CD4-positive, alpha-beta T cell treated with Interleukin-4 for 4 hours (primary cell): ENCODE results near the gene ISOC2.
"Not testable (repeated sequence)": the region's sequence is repeated elsewhere in the genome, so short reads cannot be mapped to it uniquely, and the experiment has no call there.

Experiments used
- DNase-seq: peaks from one replicate; pipeline ENCODE4 v3.0.0-alpha.2; 2020

ISOC2 gene, protein sequence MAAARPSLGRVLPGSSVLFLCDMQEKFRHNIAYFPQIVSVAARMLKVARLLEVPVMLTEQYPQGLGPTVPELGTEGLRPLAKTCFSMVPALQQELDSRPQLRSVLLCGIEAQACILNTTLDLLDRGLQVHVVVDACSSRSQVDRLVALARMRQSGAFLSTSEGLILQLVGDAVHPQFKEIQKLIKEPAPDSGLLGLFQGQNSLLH

DNA sequence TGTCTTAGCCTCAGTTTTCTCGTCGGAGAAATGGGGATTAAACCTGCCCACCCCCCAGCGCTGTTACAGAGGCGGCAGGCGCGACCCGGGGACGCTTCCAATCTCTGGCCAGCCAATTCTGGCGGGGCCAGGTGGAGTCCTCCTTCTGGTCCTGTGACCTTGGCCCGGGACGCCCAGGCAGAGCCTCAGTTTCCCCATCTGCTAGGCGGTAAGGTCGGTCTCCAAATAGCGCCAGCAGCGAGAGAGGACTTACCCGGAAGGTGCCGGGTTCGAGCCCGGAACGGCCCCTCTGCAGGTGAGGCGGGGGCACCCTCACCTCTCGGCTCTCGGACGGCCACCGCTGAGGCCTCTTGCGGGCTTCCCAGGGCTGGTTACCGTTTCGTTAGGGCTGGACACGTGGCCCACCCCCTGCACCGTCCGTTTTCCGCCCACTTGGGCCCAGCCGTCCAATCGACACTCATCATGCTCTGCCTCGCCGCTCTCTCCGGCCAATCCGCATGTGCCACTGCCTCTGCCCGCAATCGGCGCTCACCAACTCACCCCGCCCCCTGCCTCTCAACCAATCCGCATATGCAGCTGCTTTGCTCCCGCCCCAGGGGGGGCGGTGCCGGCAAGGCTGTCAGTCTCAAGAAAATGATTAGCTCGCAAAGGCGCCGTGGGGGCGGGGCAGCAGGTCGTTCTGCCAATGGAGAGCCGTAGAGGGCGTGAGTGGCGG lies at the start of gene ISOC2:
Gene ISOC2, minus strand, starts transcription at position 384 of the 715 bp plus-strand sequence. CDS start 5,156 bp downstream, outside the sequence.
- DNase-seq, result peak; percentile 100

DNA sequence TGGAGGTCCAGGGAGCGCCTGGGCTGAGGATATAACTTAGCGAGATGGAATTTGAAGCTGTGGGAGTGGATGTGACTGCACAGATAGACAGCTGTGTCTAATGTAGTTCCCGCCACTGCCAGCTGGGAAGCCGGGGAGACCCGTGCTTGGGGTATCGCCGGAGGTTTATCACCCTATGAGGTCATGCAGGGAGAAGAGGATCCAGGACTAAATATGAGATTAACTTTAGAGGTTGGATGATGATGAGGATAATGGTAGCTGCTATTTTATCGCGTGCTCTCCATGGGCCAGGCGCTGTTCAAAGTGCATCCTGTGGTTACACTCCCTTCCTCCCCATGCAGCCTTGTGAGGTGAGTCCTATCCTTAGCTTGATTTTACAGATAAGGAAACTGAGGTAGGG lies 46.7 kb upstream of the ISOC2 start:
- DNase-seq, result no peak

DNA sequence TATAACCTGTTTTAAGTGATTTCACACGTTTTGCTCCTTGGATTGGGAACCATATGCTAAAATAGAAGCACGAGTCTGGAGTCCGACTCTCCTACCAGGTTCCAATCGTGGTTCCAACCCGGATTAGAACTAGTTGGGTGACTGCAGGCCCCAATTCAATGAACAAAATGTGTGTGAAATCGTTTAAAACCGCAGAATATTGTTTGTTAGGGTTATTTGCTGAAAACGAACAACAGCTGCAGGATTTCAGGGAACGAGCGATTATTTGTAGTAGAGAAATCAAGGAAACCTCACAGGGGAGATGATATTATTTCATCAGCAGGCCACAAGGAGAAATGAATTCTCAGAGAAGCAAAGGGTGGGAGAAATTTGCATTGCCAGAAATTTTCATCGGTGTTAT lies 43.5 kb upstream of the ISOC2 start:
- no peak for DNase-seq

DNA sequence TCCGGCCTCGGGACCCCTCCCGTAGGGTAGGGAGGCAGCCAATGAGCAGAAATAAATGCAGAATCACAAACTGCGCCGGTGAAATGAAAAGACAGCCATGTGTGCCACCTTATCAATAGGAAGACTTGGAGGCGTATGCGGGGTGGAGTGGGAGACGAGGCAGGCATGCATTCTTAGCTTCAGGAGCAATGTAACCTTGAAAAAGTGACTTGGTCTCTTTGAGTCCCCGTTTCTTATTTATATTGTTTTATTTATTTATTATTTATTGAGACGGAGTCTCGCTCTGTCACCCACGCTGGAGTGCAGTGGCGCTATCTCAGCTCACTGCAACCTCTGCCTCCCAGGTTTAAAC lies 42.8 kb upstream of the ISOC2 start:
- DNase-seq, result no peak

DNA sequence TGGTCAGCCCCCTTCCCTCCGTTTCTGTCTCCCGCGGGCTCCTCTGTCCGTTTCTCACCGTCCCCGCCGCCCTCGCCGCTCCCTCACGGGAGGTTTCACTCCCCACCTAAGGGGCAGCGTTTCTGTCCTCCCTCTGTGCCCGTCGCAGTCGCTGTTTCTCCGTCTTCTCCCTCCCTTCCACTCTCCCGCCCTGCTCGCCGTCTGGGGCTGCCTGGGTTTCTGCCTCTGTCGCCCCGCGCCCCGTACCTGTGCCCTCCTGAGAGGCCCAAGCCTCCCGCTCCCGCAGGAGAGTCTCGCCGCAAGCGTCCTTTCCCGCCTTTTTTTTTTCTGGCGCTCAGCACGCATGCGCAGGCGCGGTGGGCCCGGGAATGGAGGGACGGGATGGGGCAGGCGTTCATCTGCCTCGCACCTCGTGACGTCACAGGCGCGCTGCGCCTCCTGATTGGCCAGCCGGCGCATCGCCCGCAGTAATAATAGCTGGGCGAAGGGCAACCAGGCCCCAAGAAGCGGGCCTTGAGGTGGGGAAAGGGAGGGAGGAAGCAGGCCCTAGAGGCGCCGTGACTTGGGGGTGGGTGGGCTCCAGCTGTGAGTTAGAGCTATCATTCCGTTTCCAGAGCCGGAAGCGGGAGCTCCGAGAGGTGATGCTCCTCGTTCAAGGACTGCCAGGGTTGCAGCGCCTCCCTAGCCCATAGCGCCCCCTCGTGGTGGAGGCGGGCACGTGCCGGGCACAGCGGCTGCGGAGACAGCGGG lies 42.2 kb upstream of the ISOC2 start:
- peak; percentile 88 for DNase-seq

DNA sequence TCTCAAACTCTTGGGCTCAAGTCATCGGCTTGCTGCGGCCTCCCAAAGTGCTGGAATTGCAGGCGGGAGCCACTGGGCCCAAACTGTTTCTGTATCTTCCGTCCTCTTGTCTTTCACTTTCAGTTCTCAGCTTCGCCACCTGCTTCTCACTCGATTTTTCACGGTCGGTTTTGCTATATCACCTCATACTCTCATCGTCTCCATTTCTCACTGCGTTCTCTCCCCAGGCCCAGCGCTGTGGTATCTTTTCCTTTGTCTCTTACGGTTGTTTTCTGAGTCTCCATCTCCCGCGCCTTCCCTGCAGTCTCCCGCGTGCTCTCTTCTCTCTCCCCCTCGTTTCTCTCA lies 41.7 kb upstream of the ISOC2 start:
- no peak for DNase-seq

DNA sequence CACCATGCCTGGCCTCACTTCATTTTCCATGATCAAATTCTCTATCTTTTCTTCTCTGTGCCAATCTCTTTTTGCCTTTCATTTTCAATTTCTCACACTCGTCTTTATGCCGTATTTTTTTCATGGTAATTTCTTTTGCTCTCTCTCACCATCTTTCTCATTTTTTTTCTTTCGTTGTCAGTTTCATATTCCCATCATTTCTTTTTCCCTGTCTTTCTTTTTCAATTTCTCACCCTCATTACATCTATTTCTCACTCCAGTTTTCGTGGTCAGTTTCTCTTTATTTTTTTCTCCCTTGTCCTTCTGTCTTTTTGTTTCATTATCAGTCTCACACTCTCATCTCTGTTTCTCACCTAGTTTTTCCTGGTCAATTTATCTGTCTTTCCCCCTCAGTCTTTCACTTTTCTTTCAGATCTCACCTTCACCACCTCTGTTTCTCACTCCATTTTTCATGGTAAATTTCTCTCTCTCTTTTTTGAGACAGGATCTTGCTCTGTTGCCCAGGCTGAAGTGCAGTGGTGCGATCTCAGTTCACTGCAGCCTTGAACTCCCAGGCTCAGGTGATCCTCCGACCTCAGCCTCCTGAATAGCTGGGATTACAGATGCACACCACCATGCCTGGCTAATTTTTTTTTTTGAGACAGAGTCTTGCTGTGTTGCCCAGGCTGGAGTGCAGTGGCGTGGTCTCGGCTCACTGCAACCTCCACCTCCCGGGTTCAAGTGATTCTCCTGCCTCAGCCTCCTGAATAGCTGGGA lies 40.9 kb upstream of the ISOC2 start:
- no peak for DNase-seq

DNA sequence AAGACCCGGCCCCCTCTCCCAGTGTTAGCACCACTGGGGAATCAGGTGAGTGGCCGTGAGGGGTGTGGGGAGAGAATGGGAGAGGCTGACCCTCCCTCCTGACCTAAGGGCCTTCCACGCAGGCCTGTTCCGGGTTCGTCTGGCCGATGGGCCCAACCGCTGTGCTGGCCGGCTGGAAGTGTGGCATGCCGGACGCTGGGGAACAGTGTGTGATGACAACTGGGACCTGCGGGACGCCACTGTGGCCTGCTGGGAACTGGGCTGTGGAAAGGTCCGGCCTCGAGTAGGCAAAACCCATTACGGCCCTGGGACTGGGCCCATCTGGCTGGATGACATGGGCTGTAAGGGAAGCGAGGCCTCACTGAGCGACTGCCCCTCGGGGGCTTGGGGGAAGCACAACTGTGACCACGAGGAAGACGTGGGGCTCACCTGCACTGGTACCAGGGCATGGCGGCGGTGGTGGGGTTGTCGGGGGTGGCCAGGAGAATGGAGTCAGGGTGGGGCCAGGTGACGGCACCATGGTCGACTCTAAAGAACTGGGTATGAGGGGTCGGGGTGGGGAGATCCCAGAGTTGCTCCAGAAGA lies 39.0 kb upstream of the ISOC2 start:
- DNase-seq, result no peak

DNA sequence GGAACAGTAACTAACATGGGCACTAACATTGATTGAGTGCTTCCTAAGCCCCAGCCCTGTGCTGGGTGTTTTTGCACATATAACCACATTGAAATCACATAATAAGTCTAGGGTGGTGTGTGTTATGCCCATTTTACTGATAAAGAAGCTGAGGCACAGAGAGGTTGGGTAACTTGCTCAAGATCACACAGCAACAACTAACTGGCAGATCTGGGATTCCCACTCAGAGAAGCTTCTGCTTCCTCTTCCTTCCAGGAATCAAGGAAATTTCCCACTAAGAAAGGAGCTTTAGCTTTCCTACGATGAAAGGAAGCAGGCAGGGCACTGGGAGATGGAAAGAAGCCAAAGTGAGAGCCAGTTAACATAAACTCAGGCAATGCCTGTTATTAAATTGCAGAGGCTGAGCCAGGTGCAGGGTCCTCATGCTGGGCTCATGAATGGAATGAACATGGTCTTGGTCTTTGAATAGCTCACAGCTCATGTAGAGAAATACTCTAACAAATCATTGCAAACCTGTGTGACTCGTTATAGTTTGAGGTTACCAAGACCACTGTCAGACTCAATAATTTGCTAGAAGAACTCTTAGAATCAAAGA lies 36.9 kb upstream of the ISOC2 start:
- no peak for DNase-seq

DNA sequence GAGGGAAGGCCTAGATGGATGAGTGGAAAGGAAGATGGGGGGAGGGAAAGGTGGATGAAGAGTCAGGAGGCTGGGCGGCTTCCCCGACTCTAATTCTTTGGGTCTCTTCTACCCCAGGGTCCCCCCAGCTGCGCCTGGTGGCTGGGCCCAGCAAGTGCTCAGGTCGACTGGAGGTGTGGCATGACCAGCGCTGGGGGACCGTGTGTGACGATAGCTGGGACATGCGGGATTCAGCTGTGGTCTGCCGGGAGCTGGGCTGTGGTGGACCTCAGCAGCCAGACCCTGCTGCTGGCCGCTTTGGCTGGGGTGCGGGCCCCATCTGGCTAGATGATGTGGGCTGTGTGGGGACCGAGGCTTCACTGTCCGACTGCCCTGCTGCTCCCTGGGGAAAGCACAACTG lies 36.3 kb upstream of the ISOC2 start:
- no peak for DNase-seq

DNA sequence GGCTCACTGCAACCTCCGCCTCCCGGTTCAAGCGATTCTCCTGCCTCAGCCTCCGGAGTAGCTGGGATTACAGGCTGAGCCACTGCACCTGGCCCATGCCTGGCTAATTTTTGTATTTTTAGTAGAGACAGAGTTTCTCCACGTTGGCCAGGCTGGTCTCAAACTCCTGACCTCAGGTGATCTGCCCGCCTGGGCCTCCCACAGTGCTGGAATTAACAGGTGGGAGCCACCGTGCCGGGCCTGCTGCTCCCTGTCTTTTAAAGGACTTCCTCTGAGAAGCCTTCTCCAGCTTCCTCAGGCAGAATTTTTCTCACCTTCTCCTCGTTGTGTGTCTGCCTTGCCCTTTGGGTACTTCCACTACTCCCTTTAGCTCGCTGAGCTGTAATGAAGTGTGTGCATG lies 35.4 kb upstream of the ISOC2 start:
- not testable (repeated sequence) for DNase-seq

DNA sequence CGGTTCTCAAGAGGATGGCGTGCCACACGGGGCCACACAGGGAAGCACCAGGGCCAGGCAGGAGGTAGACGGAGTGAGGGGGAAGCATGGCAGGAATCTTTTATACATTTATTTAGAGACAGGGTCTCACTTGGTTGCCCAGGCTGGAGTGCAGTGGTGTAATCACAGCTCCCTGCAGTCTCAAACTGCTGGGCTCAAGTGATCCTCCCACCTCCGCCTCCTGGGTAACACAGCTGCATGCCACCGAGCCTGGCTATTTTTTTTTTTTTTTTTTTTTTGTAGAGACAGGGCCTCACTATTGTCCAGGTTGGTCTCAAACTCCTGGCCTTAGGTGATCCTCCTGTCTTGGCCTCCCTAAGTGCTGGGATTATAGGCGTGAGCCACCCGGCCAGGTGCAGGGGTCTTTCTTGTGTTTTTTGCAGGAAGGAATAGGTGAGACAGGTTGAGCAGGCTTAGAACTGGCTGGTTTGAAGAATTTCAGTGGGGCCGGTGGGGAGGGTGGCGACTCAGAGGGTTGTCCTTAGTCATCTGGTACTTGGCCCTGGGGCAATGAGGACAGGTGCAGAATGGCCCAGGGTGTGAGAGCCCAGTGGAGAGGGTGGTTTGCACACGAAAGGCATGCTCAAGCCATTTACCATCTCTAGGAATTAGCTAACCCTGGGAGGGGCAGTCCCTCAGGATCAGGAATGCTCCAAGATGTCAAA lies 34.4 kb upstream of the ISOC2 start:
- DNase-seq, result no peak

DNA sequence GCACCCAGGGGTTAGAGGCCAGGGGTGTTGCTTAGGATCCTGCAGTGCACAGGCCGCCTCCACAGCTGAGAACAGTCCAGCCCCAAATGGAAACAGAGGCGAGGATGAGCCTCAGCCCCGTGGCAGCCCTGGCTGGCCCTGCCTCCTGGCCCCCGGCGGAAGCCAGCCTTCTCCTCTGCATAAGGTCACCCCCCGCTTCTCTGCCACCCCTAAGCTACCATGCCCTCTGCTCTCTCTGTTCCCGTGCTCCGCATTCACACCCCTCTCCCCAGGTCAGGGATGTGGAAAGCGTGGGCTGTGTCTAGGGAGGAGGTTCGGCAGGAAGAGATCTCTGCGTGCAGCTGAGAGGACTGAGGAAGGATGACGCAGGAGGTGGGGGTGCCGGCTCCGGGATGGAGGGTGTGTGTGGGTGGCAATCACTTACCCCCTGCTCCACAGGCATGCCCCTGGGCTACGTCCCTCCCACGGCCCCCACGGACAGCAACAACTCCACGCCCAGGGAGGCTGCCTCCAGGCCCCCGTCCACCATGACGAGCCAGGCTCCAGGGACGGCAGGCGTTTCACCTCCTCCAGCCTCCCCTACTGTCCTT lies 32.8 kb upstream of the ISOC2 start:
- no peak for DNase-seq

DNA sequence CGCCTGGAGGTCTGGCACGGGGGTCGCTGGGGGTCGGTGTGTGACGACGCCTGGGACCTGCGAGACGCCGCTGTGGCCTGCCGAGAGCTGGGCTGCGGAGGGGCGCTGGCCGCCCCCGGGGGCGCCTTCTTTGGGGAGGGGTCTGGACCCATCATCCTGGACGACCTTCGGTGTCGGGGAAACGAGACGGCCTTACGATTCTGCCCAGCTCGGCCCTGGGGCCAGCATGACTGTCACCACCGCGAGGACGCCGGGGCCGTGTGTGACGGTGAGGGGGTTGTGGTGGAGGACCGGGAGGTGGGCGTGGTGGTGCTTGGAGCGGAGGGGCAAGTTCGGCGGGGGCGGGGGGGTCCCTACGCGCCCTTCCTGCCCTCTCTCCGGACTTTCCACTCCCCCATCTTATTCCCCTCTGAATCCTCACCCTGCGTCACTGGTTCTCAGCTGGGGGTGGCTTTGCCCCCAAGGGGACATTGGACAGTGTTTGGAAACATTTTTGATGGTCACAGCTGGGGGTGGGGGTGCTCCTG lies 32.3 kb upstream of the ISOC2 start:
- no peak for DNase-seq

DNA sequence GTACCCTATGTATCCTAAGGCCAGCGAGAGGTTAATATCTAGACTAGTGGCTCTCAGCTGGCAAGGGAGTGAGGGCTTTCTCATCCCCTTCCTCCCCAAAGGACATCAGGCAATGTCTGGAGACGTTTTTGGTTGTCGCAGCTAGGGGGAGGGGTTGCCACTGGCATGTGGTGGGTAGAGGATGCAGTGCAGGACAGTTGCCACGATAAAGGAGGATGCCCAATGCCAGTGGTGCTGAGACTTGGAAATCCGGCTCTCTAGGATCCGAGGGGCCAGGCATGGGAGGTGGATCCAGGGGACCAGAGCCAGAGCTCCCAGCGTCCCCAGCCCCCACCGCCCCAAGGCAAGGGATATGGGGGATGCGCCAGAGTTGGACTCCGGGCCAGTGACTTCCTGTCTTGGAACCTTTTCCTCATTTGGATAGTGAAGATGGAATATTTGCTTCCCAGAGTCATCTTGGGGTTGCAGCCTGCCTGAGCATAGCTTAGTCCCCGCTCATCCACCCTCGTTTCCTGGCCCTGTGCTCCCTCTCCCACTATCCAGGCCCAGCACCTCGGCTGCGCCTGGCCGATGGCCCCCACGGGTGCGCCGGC lies 31.7 kb upstream of the ISOC2 start:
- no peak for DNase-seq

DNA sequence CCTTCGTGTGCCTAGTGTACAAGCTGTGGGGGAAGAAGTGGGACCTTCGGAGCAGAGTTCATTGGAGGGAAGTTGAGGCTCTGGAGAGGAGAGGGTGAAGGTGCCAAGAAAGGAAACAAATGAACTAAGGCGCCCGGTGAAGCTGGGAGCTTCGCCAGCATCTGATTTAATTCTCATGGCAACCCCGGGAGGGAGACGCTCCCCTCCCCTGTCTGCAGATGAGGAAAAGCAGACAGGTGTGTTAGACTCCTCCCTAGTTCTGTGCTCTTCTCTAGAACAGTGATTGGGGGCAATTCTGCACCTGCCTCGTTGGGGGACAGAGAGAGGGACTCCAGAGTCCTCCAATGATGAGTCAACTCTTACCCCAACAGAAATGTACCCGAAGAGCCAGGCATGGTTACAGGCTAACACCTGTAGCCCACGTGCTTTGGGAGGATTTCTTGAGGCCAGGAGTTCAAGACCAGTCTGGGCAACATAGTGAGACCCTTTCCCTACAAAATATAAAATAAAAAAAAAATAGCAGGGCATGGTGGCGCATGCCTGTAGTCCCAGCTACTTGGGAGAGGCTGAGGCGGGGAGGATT lies 31.0 kb upstream of the ISOC2 start:
- no peak for DNase-seq

DNA sequence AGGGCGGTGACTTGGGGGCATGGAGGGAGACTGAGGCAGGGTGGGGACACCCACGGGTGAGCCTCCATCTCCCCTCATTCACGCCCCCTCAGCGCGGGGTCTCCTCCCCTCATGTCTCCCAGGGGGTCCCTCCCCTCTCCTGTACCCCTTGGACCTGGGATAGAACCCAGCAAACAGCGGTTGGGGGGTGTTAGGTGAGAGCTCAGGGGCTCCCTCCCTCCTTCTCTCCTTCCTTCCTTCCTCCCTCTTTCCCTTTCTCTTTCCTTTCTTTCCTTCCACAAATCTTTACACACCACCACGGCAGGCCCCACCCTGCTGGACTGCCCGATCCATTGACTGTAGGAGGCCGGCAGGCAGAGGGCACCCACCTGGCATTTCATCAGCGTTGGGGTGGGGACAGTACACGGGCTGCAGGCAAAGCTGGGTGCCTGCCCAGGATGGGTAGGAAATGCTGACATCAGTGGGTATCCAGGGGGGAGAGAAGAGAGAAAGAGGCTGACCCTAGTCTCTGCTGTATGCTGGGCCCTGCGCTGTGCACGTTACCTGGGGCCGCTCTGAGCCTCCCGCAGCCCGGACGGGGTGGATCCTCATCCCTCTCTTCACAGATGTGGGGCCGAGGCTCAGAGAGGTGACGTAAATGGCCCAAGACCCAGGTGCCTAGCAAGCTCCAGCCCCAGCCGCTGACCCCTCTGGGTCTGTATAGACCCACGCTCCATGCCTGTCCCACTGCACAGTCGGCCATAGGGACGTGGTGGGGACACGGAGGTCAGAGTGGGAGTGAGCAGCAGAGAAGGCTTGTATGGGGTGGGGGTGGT lies 30.3 kb upstream of the ISOC2 start:
- DNase-seq, result no peak

DNA sequence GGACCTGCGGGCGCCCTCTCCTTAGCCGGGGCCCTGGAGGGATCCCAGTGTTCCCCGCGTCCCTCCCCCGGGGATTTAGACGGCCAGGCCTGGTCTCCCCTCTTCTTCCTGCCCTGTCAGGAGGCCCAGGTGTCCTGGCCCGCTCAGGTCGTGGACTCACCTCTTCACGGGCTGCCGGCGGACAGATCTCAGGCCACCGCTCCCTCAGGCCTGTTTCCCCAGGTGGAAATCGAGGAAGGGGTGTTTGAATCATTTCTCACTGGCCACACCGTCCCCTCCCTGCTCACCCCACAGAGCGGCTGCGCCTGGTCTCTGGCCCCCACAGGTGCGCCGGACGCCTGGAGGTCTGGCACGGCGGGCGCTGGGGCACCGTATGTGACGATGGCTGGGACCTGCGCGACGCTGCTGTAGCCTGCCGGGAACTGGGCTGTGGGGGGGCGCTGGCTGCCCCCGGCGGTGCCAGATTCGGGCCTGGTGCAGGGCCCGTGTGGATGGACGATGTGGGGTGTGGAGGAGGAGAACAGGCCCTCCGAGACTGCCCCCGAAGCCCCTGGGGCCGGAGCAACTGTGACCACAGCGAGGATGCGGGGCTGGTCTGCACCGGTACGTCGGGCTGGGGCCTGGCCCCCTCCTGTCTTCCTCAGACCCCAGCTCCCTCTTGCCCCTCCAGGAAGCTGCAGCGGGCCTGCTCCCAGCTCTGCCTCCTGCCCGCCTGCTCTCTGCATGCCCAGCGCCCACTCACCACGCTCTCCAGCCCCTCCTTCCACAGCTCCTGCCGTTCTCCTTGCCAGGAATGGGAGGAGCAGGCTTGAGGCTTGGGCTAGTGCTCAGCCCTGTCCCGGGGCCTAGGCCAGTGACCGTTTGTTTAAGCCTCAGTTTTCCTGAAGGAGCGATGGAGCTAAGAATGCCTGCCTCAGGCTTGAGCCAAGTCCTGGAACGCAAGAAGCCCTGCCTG lies 29.3 kb upstream of the ISOC2 start:
- no peak for DNase-seq
